K562 (cell line): ENCODE measurements around the gene KLHDC10.

Experiments
- CBFB ChIP-seq: sonication (generic); formaldehyde crosslinking; IDR thresholded peaks from 2 replicates; pipeline ENCODE4 v1.4.0; 2020; ENCODE audit warnings: mild to moderate bottlenecking, missing genetic modification reagents
- CEBPB ChIP-seq: fragments of 450-650 bp; IDR thresholded peaks from 2 replicates; pipeline ENCODE4 v1.6.1; 2016; ENCODE audit warnings: missing genetic modification characterization, missing compliant biosample characterization
- EHMT2 ChIP-seq: fragments of 450-650 bp; IDR thresholded peaks from 2 replicates; pipeline ENCODE4 v1.6.1; 2018; ENCODE audit warnings: antibody characterized with exemption
- MXI1 ChIP-seq: IDR thresholded peaks from 2 replicates; pipeline ENCODE4 v1.6.1; 2011; ENCODE audit warnings: low read depth, mild to moderate bottlenecking, improper control_type of control experiment, low read length
- NR2C2 ChIP-seq, 2 experiments: fragments of 200-800 bp in 1 of 2; sonication (Bioruptor generic) in 1 of 2; sonication (generic) in 1 of 2; formaldehyde crosslinking in 1 of 2; IDR thresholded peaks; 2 replicates each; pipeline versions ENCODE4 v1.6.1 to v1.8.0; 2016 to 2022; ENCODE audit warnings: mild to moderate bottlenecking in 1 of 2, missing compliant biosample characterization in 1 of 2, missing genetic modification characterization in 1 of 2, missing genetic modification reagents in 1 of 2
- TEAD1 ChIP-seq, 2 experiments: fragments of 450-650 bp in 1 of 2; sonication (generic) in 1 of 2; formaldehyde crosslinking; IDR thresholded peaks; 2 replicates each; pipeline versions ENCODE4 v1.4.0 to v1.8.0; 2020 to 2022; ENCODE audit warnings: mild to moderate bottlenecking in 2 of 2, missing genetic modification reagents in 1 of 2
- ZC3H4 ChIP-seq: sonication (generic); formaldehyde crosslinking; IDR thresholded peaks from 2 replicates; pipeline ENCODE4 v1.9.0; 2021; ENCODE audit warnings: missing genetic modification reagents, borderline replicate concordance
- TF ChIP-seq, protein P1 (sequence below), 2 experiments: fragments of 450-650 bp; formaldehyde crosslinking in 1 of 2; IDR thresholded peaks; 2 replicates each; pipeline versions ENCODE4 v1.4.0 to v1.6.1; 2014 to 2020; ENCODE audit warnings: mild to moderate bottlenecking in 2 of 2, borderline replicate concordance in 1 of 2, low read depth in 1 of 2
- TF ChIP-seq, protein P2 (sequence below): fragments of 450-650 bp; IDR thresholded peaks from 2 replicates; pipeline ENCODE4 v1.6.1; 2016; ENCODE audit warnings: low read depth

DNA sequence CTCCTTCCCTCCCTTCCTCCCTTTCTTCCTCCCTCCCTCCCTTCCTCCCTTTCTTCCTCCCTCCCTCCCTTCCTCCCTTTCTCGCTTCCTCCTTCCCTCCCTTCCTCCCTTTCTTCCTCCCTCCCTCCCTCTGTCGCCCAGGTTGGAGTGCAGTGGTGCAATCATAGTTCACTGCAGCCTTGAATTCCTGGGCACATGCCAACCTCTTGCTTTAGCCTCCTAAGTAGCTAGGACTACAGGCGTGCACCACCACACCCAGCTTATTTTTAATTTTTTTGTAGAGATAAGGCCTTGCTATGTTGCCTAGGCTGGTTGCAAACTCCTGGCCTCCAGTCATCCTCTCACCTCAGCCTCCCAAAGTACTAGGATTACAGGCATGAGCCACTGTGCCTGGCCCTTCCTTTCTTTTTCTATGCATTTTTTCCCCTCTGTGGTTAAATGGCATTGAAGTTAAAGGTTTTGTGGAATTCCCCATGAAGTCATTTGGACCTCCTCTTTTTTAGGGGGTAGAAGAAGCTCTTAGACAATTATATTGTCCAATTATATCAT, 9.6 kb downstream of the KLHDC10 start:
- TF ChIP-seq CEBPB (tag) = no peak
- TF ChIP-seq NR2C2 (CRISPR knock-in tag; IDR thresholded peaks at IDR 0.05) = no peak
- TF ChIP-seq NR2C2 (tag; IDR thresholded peaks at IDR 0.05) = no peak
- no peak for TF ChIP-seq MXI1
- TF ChIP-seq, protein P1, sequence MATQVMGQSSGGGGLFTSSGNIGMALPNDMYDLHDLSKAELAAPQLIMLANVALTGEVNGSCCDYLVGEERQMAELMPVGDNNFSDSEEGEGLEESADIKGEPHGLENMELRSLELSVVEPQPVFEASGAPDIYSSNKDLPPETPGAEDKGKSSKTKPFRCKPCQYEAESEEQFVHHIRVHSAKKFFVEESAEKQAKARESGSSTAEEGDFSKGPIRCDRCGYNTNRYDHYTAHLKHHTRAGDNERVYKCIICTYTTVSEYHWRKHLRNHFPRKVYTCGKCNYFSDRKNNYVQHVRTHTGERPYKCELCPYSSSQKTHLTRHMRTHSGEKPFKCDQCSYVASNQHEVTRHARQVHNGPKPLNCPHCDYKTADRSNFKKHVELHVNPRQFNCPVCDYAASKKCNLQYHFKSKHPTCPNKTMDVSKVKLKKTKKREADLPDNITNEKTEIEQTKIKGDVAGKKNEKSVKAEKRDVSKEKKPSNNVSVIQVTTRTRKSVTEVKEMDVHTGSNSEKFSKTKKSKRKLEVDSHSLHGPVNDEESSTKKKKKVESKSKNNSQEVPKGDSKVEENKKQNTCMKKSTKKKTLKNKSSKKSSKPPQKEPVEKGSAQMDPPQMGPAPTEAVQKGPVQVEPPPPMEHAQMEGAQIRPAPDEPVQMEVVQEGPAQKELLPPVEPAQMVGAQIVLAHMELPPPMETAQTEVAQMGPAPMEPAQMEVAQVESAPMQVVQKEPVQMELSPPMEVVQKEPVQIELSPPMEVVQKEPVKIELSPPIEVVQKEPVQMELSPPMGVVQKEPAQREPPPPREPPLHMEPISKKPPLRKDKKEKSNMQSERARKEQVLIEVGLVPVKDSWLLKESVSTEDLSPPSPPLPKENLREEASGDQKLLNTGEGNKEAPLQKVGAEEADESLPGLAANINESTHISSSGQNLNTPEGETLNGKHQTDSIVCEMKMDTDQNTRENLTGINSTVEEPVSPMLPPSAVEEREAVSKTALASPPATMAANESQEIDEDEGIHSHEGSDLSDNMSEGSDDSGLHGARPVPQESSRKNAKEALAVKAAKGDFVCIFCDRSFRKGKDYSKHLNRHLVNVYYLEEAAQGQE (IDR thresholded peaks at IDR 0.05; ENCODE audit: borderline replicate concordance) = no peak
- TF ChIP-seq, protein P1 (CRISPR knock-in tag; IDR thresholded peaks at IDR 0.05; ENCODE audit: low read depth) = no peak
- TF ChIP-seq, protein P2, sequence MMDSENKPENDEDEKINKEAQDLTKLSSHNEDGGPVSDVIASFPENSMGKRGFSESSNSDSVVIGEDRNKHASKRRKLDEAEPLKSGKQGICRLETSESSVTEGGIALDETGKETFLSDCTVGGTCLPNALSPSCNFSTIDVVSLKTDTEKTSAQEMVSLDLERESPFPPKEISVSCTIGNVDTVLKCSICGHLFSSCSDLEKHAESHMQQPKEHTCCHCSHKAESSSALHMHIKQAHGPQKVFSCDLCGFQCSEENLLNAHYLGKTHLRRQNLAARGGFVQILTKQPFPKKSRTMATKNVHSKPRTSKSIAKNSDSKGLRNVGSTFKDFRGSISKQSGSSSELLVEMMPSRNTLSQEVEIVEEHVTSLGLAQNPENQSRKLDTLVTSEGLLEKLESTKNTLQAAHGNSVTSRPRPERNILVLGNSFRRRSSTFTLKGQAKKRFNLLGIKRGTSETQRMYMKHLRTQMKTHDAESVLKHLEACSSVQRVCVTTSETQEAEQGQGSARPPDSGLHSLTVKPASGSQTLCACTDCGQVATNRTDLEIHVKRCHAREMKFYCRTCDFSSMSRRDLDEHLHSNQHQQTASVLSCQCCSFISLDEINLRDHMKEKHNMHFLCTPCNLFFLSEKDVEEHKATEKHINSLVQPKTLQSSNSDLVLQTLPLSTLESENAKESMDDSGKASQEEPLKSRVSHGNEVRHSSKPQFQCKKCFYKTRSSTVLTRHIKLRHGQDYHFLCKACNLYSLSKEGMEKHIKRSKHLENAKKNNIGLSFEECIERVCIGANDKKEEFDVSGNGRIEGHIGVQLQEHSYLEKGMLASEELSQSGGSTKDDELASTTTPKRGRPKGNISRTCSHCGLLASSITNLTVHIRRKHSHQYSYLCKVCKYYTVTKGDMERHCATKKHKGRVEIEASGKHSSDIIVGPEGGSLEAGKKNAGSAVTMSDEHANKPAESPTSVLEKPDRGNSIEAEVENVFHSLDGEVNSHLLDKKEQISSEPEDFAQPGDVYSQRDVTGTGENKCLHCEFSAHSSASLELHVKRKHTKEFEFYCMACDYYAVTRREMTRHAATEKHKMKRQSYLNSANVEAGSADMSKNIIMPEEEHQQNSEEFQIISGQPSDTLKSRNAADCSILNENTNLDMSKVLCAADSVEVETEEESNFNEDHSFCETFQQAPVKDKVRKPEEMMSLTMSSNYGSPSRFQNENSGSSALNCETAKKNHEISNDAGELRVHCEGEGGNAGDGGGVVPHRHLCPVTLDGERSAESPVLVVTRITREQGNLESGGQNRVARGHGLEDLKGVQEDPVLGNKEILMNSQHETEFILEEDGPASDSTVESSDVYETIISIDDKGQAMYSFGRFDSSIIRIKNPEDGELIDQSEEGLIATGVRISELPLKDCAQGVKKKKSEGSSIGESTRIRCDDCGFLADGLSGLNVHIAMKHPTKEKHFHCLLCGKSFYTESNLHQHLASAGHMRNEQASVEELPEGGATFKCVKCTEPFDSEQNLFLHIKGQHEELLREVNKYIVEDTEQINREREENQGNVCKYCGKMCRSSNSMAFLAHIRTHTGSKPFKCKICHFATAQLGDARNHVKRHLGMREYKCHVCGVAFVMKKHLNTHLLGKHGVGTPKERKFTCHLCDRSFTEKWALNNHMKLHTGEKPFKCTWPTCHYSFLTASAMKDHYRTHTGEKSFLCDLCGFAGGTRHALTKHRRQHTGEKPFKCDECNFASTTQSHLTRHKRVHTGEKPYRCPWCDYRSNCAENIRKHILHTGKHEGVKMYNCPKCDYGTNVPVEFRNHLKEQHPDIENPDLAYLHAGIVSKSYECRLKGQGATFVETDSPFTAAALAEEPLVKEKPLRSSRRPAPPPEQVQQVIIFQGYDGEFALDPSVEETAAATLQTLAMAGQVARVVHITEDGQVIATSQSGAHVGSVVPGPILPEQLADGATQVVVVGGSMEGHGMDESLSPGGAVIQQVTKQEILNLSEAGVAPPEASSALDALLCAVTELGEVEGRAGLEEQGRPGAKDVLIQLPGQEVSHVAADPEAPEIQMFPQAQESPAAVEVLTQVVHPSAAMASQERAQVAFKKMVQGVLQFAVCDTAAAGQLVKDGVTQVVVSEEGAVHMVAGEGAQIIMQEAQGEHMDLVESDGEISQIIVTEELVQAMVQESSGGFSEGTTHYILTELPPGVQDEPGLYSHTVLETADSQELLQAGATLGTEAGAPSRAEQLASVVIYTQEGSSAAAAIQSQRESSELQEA = no peak
- TF ChIP-seq ZC3H4 (CRISPR knock-in tag) = no peak
- no peak for TF ChIP-seq EHMT2
- no peak for TF ChIP-seq CBFB (CRISPR knock-in tag)
- no peak for TF ChIP-seq TEAD1 (CRISPR knock-in tag; IDR thresholded peaks at IDR 0.05)
